ENCODE data around the gene KAT6B.

The KAT6B gene

GRCh38 chr10:74863551-74863950 lies 37.2 kb downstream of the KAT6B start:
- no peak for DNase-seq (ENCODE audit: low read depth)
- in situ Hi-C loops (cut with HindIII; ENCODE audit: low sequenced_read_pairs): no loop called here
- TF ChIP-seq CTCF (IDR thresholded peaks at IDR 0.05; ENCODE audit: low read depth, low read length, missing control alignments): no peak
- no peak overlapping the region for H3K4me3 ChIP-seq (ENCODE audit: low read depth, low read length)

GRCh38 chr10:74867351-74867750 lies 41.0 kb downstream of the KAT6B start:
- no peak for DNase-seq (ENCODE audit: low read depth)
- in situ Hi-C loops (cut with HindIII; ENCODE audit: low sequenced_read_pairs): no loop called here
- no peak for TF ChIP-seq CTCF (IDR thresholded peaks at IDR 0.05; ENCODE audit: low read depth, low read length, missing control alignments)
- H3K4me3 ChIP-seq (ENCODE audit: low read depth, low read length): no peak overlapping the region

- no peak for TF ChIP-seq CTCF (IDR thresholded peaks at IDR 0.05; ENCODE audit: low read depth, low read length, missing control alignments)
- DNase-seq (ENCODE audit: low read depth): no peak
- in situ Hi-C loops (cut with HindIII; ENCODE audit: low sequenced_read_pairs): no loop called here
- H3K4me3 ChIP-seq (ENCODE audit: low read depth, low read length): no peak overlapping the region
These were observed 42.1 kb downstream of the KAT6B start for GRCh38 chr10:74868392-74868977.

GRCh38 chr10:74869635-74870034 lies 43.2 kb downstream of the KAT6B start:
- in situ Hi-C loops (cut with HindIII; ENCODE audit: low sequenced_read_pairs): no loop called here
- no peak overlapping the region for H3K4me3 ChIP-seq (ENCODE audit: low read depth, low read length)
- no peak for TF ChIP-seq CTCF (IDR thresholded peaks at IDR 0.05; ENCODE audit: low read depth, low read length, missing control alignments)
- no peak for DNase-seq (ENCODE audit: low read depth)

- in situ Hi-C loops (cut with HindIII; ENCODE audit: low sequenced_read_pairs): no loop called here
- no peak for TF ChIP-seq CTCF (IDR thresholded peaks at IDR 0.05; ENCODE audit: low read depth, low read length, missing control alignments)
- no peak for DNase-seq (ENCODE audit: low read depth)
- H3K4me3 ChIP-seq (ENCODE audit: low read depth, low read length): no peak overlapping the region
These were observed 43.8 kb downstream of the KAT6B start for GRCh38 chr10:74870191-74870590.

- H3K4me3 ChIP-seq (ENCODE audit: low read depth, low read length): no peak overlapping the region
- in situ Hi-C loops (cut with HindIII; ENCODE audit: low sequenced_read_pairs): no loop called here
- no peak for TF ChIP-seq CTCF (IDR thresholded peaks at IDR 0.05; ENCODE audit: low read depth, low read length, missing control alignments)
- DNase-seq (ENCODE audit: low read depth): no peak
These were observed 45.4 kb downstream of the KAT6B start for GRCh38 chr10:74871595-74872382.

Data from astrocyte of the cerebellum (primary cell).